Keratinocyte (primary cell): ENCODE data around the gene PDE4C. TPM values are rescaled to one million over a fixed set of nuclear protein-coding genes. Genes with fewer than 3 reads are reported as not detected.

Experiments
- DNase-seq: peaks from one replicate; pipeline ENCODE4 v3.0.0-alpha.2; 2011; ENCODE audit warnings: low read depth, missing footprints, low spot score
- FAIRE-seq: peaks from 2 replicates; lab custom pipeline; 2011; peaks lifted over from hg19 to GRCh38; lab: Jason Lieb, UNC
- H2AFZ ChIP-seq: 2 replicates; pipeline ENCODE4 v1.6.0; 2012; ENCODE audit warnings: low read length, control low read depth, inconsistent platforms; ENCODE audit not compliant: control insufficient read depth
- H3K27ac ChIP-seq: 2 replicates; pipeline ENCODE4 v1.5.1; 2011; ENCODE audit warnings: low read length; ENCODE audit not compliant: control insufficient read depth, insufficient read depth
- H3K27me3 ChIP-seq: 3 replicates; pipeline ENCODE4 v1.6.0; 2011; ENCODE audit warnings: low read length; ENCODE audit not compliant: control insufficient read depth, insufficient read depth; ENCODE audit errors: extremely low read depth
- H3K36me3 ChIP-seq, 2 experiments: 2 replicates in 1 of 2; 3 replicates in 1 of 2; pipeline ENCODE4 v1.5.1; 2011; ENCODE audit warnings: low read length in 2 of 2, mild to moderate bottlenecking in 1 of 2; ENCODE audit not compliant: control insufficient read depth in 2 of 2, insufficient read depth in 2 of 2; ENCODE audit errors: extremely low read depth in 1 of 2
- H3K4me1 ChIP-seq: 3 replicates; pipeline ENCODE4 v1.5.1; 2011; ENCODE audit warnings: low read length; ENCODE audit not compliant: control insufficient read depth, insufficient read depth; ENCODE audit errors: extremely low read depth
- H3K4me2 ChIP-seq: 3 replicates; pipeline ENCODE4 v1.6.0; 2011; ENCODE audit warnings: low read depth, low read length; ENCODE audit not compliant: control insufficient read depth, insufficient read depth; ENCODE audit errors: extremely low read depth
- H3K4me3 ChIP-seq, 3 experiments: fragments of 200-600 bp in 1 of 3; sonication (generic) in 1 of 3; 2 replicates in 2 of 3; 3 replicates in 1 of 3; pipeline ENCODE4 v1.5.1; 2011 to 2016; ENCODE audit warnings: low read length in 3 of 3, mild to moderate bottlenecking in 3 of 3, control low read depth in 2 of 3, inconsistent platforms in 1 of 3, low read depth in 1 of 3, mixed read lengths in 1 of 3, mixed run types in 1 of 3, moderate library complexity in 1 of 3; ENCODE audit not compliant: control insufficient read depth in 2 of 3, insufficient read depth in 2 of 3; ENCODE audit errors: extremely low read depth in 1 of 3
- H3K79me2 ChIP-seq: 2 replicates; pipeline ENCODE4 v1.6.0; 2012; ENCODE audit warnings: low read length; ENCODE audit not compliant: control insufficient read depth, insufficient read depth
- H3K9ac ChIP-seq: 3 replicates; pipeline ENCODE4 v1.6.0; 2011; ENCODE audit warnings: low read length; ENCODE audit not compliant: control insufficient read depth, insufficient read depth; ENCODE audit errors: extremely low read depth
- H3K9me1 ChIP-seq: 3 replicates; pipeline ENCODE4 v1.6.0; 2011; ENCODE audit warnings: low read length; ENCODE audit not compliant: control insufficient read depth, insufficient read depth; ENCODE audit errors: extremely low read depth
- H3K9me3 ChIP-seq: 2 replicates; pipeline ENCODE4 v1.5.1; 2012; ENCODE audit warnings: low read depth, low read length; ENCODE audit not compliant: control insufficient read depth
- H4K20me1 ChIP-seq: 3 replicates; pipeline ENCODE4 v1.6.0; 2011; ENCODE audit warnings: low read length; ENCODE audit not compliant: control insufficient read depth, insufficient read depth; ENCODE audit errors: extremely low read depth
- CTCF ChIP-seq, 3 experiments: IDR thresholded peaks in 1 of 3; conservative IDR thresholded peaks in 1 of 3; optimal IDR thresholded peaks in 1 of 3; 2 replicates in 2 of 3; 3 replicates in 1 of 3; pipeline versions ENCODE3 to v1.5.1; 2011; ENCODE audit warnings: low read length in 3 of 3, mild to moderate bottlenecking in 3 of 3, moderate library complexity in 2 of 3, control low read depth in 1 of 3, inconsistent platforms in 1 of 3; ENCODE audit not compliant: insufficient read depth in 2 of 3; ENCODE audit errors: extremely low read depth in 1 of 3
- EZH2 ChIP-seq: IDR thresholded peaks from one replicate; pipeline ENCODE4 v1.6.1; 2012; ENCODE audit warnings: inconsistent platforms, mild to moderate bottlenecking, low read length, moderate library complexity
- dilution Hi-C: fragments of 300-500 bp; cut with MboI; formaldehyde crosslinking; loops from one replicate; pipeline ENCODE4 v1.7.0; 2020; ENCODE audit warnings: low sequenced_read_pairs; ENCODE audit not compliant: extremely low pct_ligation_motif_present
- polyA plus RNA-seq, 5 experiments: library from polyadenylated mRNA; depleted of rRNA in 3 of 5; stranded (reverse) in 3 of 5; stranded (forward) in 1 of 5; unstranded in 1 of 5; fragments of >200 nt; gene quantifications; 1 replicate in 1 of 5; 2 replicates in 3 of 5; 3 replicates in 1 of 5; pipeline versions ENCODE4 v1.2.1 to v1.2.3, GENCODE V29; 2011 to 2012; ENCODE audit warnings: missing spikeins in 2 of 5, low read depth in 1 of 5, low replicate concordance in 1 of 5

PDE4C gene
- polyA plus RNA-seq, 1 donor (not counting 4 experiments of a cell fraction or from before 2014, with no cell fraction given), result not detected

DNA sequence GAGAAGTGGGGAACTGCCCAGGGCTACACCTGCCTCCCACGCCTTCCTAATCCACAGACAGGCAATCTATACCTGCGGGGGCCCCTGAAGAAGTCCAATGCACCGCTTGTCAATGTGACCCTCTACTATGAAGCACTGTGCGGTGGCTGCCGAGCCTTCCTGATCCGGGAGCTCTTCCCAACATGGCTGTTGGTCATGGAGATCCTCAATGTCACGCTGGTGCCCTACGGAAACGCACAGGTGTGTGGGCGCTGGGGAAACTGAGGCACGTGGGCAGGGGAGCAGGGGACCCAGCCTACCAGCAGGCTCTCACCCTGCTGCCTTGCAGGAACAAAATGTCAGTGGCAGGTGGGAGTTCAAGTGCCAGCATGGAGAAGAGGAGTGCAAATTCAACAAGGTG is 51.3 kb downstream of the PDE4C start:
- dilution Hi-C loops, result no loop called here
- Histone ChIP-seq H3K9me3 (no peaks in the 10 kb centered on the region), H3K36me3 (peaks cover 5 to 6% of the 10 kb centered on the region in 2 experiments), H4K20me1 (peaks cover 4% of the 10 kb centered on the region), H3K27me3 (no peaks in the 10 kb centered on the region), H3K4me2 (no peak overlapping the region), H3K4me1 (peaks cover 9% of the 10 kb centered on the region), H3K27ac (no peak overlapping the region), H3K9ac (no peak overlapping the region), H3K4me3 (no peak overlapping the region), H2AFZ (no peak overlapping the region), H3K9me1 (no peaks in the 10 kb centered on the region), H3K79me2 (no peaks in the 10 kb centered on the region)
- FAIRE-seq, result no peak
- no peak for DNase-seq
- TF ChIP-seq EZH2, result no peak
- TF ChIP-seq CTCF (optimal IDR thresholded peaks at IDR 0.05 in 1 of 3, IDR thresholded peaks at IDR 0.05 in 1 of 3, conservative IDR thresholded peaks at IDR 0.05 in 1 of 3; ENCODE audit: extremely low read depth in 1 of 3, insufficient read depth in 2 of 3, low read length in 3 of 3), result no peak

Other genes with a start within 250 kb of the PDE4C start
- gene ARRDC2, start 218.3 kb downstream of the PDE4C start, polyA plus RNA-seq, result 2.4 to 3.5 TPM (median 2.5 TPM) in 3 replicates
- gene IL12RB1, start 139.5 kb downstream of the PDE4C start, polyA plus RNA-seq, result 0.09 TPM in 1 of 3 replicates, not detected in the others
- gene MAST3, start 128.7 kb downstream of the PDE4C start, polyA plus RNA-seq, result 0.73 to 1.4 TPM (median 0.76 TPM) in 3 replicates
- 12.4 to 19.6 TPM (median 13.9 TPM) in 3 replicates for gene PIK3R2, start 73.3 kb downstream of the PDE4C start, polyA plus RNA-seq
- gene IFI30, start 52.6 kb downstream of the PDE4C start, polyA plus RNA-seq, result 28.1 to 72.7 TPM (median 31.3 TPM) in 3 replicates
- 26.3 to 39.8 TPM (median 26.8 TPM) in 3 replicates for gene MPV17L2, start 33.2 kb downstream of the PDE4C start, polyA plus RNA-seq
- gene RAB3A, start 22.4 kb downstream of the PDE4C start, polyA plus RNA-seq, result 0.30 to 0.92 TPM (median 0.56 TPM) in 3 replicates
- gene IQCN, start 48.0 kb upstream of the PDE4C start, polyA plus RNA-seq, result 0.02 to 0.06 TPM in 2 of 3 replicates, not detected in the other
- 17.2 to 36.7 TPM (median 20.7 TPM) in 3 replicates for gene JUND, start 55.2 kb upstream of the PDE4C start, polyA plus RNA-seq
- gene LSM4, start 96.6 kb upstream of the PDE4C start, polyA plus RNA-seq, result 150 to 170 TPM (median 162 TPM) in 3 replicates
- 4.8 to 5.8 TPM (median 5.6 TPM) in 3 replicates for gene PGPEP1, start 114.2 kb upstream of the PDE4C start, polyA plus RNA-seq
- gene GDF15, start 159.7 kb upstream of the PDE4C start, polyA plus RNA-seq, result 0.27 to 0.49 TPM (median 0.31 TPM) in 3 replicates
- gene LRRC25, start 171.2 kb upstream of the PDE4C start, polyA plus RNA-seq, result not detected in 3 replicates
- 7.5 to 11.3 TPM (median 10.8 TPM) in 3 replicates for gene SSBP4, start 193.0 kb upstream of the PDE4C start, polyA plus RNA-seq
- gene ISYNA1, start 211.7 kb upstream of the PDE4C start, polyA plus RNA-seq, result 3.5 to 8.3 TPM (median 7.0 TPM) in 3 replicates